ENCODE measurements around the gene TRAPPC5.
"Not testable (repeated sequence)": the region's sequence is repeated elsewhere in the genome, so short reads cannot be mapped to it uniquely, and the experiment has no call there.

The TRAPPC5 gene

DNA sequence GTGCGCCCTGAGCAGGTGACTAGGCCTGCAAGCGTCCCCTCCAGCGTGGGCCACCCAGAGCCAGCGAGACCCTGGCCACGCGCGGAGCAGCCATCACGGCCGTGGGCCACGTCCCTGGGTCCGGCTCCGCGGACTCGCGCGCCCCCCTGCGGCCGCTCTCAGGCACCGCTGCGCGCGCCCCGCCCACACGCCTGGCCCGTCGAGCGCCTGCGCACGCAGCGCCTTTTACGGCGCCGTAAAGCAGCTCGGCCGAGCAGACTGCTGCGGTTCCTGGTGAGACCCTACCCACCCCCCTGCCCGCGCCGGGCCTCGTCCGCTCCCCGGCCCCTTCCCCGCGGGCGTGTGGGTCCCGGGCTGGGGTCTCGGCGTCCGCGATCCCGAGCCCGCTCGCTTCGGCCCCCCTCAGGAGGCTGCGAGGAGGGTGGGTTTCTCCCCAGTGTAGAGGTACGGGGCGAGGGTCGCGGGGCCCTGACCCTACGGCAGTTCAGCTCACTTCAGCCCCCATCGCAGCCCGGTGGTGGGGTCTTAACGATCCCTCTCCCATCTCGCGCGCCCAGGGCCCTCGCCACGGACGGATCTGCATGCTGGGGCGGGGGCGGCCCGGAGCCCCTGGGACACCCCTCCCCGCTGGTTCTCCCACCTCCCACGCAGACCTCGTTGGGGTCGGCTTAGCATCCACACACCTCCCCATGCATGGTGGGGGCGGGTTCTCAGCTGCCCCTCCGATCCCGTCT lies at the start of gene TRAPPC5:
Gene TRAPPC5 (plus strand): TSS at position 228 of the 734 bp plus-strand sequence. CDS start 1,421 bp downstream, outside the sequence.
- DNase-seq (ENCODE audit: low spot score), result peak; percentile 95

DNA sequence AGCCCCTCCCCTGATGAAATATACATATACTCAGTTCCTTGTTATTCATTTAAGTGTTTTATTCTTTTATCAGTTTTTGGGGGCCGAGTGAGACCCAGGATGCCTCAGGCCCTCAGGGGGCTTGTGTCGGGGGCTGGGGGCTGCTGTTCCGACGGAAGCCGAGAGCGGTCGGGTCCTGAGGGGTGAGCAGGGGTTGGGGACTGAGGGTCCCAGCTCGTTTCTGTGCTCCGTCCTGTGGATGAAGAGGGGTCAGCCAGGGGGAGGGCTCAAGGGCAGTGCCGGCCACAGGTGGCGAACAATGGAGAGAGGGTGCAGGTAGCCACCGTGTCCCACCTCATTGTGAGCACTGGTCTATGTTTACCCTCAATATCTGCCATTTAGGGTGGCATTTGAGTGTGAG lies 49.1 kb upstream of the TRAPPC5 start:
- DNase-seq (ENCODE audit: low spot score), result no peak

DNA sequence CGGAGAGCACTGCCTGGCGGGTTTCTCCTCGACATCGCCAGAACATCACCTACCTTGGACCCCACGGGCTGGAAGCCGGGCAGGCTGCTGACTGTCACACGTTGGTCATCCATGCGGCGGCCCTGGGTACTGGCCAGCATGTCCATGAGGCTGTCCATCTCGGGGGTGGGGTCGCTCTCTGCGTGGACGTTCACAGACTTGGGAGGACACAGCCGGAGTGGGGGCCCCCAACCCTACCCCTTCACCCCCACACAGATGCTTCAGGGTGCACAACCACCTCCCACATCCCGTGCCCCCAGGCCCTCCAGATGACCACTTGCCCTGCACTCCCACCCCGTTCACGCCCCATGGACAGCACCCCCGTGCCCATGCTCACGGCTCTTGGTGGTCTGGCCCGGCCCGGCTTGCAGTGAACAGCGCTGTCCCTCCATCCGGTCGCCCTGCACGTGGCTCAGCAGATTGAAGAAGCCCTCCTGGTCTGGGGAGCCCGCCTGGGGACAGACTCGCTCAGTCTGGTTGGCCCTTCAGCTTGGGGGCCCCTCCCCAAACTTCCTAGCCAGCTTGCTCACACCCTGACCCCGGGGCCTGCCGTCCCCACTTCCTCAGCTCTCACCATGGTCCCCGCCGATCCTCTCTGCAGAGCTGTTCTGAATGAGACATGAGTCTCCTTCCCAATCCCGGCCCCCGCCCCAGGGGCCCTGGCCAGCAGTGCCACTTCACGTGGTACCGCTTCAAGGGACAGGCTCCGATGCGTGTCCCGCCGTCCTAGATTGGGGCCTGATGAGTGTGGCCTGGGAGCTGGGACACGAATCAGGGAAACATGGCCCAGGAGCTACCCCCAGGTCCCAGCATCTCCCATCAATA lies 48.1 kb upstream of the TRAPPC5 start:
- DNase-seq (ENCODE audit: low spot score), result no peak

GRCh38 chr19:7633698-7634097 lies 46.9 kb upstream of the TRAPPC5 start, which contains the start of gene PCP2:
Gene PCP2, minus strand, starts transcription at chr19:7633719. Its CDS starts 262 bp downstream, at chr19:7633457.
- DNase-seq (ENCODE audit: low spot score), result no peak

DNA sequence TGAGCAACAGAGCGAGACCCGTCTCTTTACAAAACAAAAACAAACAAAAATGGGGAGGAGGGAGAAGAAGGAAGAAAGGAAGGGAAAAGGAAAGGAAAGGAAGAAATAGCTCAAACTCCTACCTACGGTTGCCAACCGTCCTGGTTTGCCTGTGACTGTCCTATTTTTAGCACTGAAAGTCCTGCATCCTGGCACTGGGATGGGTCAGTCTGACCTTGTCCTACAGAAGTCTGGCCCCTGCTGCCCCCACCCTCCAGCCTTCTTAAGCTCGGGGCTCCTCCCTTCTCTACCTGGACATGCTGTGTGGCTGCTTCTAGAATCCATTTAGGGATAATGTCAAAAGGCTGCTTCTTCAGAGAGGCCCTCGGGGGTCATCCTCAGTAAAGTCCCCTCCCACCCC lies 45.0 kb upstream of the TRAPPC5 start:
- DNase-seq (ENCODE audit: low spot score), result no peak

DNA sequence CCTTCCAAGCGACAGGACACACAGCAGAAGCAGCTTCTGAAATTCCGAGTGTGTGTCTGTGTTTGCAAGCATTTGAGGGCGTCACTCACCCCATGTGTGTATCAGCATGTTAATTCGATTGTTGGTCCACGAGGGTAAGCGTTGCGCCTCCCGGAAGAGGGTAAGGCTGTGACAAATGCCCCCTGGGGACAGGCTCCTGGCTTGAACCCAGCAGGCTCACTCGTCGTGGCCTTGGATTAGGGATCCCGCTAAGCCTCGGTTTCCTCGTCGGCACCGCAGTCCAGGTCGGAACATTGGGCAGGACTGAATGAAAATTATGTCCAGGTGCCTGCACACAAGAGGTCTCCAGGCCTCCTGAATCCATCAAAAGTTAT lies 44.3 kb upstream of the TRAPPC5 start:
- DNase-seq (ENCODE audit: low spot score), result no peak

GRCh38 chr19:7636691-7637373 lies 43.8 kb upstream of the TRAPPC5 start, which contains the start of gene STXBP2:
Gene STXBP2, plus strand, starts transcription at chr19:7637110. Its CDS starts 40 bp downstream, at chr19:7637150.
- peak; percentile 33 for DNase-seq (ENCODE audit: low spot score)

- no peak for DNase-seq (ENCODE audit: low spot score)
These were observed 43.0 kb upstream of the TRAPPC5 start for GRCh38 chr19:7637374-7638256.

DNA sequence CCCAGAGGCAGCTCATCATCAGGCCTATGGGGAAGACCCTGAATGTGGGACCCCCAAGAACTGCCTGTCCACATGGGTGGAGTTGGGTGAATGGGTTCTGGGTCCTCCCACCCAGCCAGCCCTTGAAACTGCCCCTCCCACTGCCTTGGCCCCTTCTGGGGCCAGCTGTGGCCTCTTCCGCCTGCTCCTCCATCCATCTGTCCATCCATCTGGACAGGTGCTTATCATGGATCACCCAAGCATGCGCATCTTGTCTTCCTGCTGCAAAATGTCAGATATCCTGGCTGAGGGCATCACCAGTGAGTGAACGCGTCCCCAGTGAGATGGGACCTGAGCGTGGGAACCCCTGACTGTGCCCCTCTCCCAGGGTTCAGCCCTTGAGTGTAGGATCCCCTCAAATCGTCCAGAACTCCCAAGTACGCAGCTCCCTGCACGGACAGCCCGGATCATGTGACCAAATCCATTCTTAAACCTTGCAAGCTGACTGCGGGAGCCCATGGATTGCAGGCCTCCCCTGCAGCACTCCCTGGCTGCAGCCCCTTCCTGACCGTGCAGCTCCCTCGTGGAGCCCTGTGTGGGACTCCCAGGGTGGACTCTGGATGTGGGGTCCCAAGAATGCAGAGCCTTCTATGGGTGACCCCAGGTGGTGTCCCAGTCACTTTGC lies 41.7 kb upstream of the TRAPPC5 start:
- no peak for DNase-seq (ENCODE audit: low spot score)

DNA sequence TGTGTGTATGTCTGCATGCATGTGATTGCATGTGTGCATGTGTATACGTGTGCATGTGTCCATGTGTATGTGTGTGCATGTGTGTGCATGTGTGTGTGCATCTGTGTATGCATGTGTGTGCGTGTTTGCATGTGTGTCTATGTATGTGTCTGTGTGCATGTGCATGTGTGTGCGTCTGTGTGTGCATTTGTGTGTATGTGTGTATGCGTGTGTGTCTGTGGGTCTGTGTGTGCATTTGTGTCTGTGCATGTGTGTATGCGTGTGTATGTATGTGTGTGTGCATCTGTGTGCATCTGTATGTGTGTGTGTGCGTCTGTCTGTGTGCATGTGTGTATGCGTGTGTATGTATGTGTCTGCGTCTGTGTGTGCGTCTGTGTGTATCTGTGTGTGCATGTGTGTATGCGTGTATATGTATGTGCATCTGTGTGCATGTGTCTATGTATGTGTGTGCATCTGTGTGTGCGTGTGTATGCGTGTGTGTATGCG lies 40.7 kb upstream of the TRAPPC5 start:
- no peak for DNase-seq (ENCODE audit: low spot score)

- DNase-seq (ENCODE audit: low spot score), result no peak
These were observed 39.8 kb upstream of the TRAPPC5 start for GRCh38 chr19:7640803-7641202.

DNA sequence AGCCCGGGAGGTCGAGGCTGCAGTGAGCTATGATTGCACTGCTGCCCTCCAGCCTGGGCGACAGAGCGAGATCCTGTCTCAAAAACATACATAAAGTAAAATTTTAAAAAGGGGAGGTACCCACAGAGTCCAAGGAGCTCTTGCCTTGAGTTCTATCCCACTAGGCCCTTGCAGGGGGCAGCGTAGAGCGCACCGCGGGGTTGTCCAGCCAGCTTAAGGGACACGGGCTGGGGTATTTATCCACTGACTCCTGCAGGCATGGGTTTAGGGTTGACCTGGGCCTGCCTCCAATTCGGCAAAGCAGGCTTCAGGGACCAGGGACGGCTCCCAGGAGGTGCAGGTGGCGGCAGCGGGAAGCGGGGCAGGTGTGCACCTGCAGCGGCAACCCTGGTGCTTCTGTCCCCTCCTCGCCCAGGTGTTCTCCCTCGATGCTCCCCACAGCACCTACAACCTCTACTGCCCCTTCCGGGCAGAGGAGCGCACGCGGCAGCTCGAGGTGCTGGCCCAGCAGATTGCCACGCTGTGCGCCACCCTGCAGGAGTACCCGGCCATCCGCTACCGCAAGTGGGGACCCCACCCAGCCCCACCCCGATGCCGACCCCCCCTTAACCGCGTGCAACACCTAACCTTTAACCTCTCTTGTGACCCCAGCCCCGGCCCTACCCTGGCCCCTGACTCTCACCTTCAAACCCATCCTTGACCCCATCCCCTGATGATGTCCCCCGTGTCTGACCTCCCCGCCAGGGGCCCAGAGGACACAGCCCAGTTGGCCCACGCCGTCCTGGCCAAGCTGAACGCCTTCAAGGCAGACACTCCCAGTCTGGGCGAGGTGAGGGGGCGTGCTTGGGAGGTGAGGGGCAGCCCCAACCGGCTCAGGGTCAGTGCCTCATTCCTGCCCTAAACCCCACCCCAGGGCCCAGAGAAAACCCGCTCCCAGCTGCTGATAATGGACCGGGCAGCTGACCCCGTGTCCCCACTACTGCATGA lies 39.0 kb upstream of the TRAPPC5 start:
- no peak for DNase-seq (ENCODE audit: low spot score)

DNA sequence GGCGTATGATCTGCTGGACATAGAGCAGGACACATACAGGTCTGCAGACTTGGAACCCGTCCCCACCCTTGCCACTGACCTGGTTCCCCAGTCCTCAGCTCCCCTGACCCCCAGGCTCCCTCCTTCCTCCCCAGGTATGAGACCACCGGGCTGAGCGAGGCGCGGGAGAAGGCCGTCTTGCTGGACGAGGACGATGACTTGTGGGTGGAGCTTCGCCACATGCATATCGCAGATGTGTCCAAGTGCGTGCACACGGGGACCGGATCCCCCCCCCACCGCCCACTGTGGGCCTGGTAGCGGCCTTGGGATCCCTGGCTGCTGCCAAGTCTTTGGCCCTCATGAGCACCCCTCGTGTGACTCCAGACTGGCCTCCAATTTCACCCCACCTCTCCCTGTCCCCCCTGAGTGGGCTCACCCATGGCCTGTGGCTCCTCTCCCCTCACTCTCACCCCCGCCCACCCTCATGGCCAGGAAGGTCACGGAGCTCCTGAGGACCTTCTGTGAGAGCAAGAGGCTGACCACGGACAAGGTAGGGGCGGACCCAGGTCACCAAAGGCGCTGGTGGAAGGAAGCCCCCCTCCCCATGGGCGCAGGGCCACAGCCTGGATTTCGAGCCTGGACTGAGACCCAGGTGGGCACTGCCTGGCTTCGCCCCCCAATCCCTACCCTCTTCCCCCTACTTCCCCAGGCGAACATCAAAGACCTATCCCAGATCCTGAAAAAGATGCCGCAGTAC lies 38.2 kb upstream of the TRAPPC5 start:
- no peak for DNase-seq (ENCODE audit: low spot score)

DNA sequence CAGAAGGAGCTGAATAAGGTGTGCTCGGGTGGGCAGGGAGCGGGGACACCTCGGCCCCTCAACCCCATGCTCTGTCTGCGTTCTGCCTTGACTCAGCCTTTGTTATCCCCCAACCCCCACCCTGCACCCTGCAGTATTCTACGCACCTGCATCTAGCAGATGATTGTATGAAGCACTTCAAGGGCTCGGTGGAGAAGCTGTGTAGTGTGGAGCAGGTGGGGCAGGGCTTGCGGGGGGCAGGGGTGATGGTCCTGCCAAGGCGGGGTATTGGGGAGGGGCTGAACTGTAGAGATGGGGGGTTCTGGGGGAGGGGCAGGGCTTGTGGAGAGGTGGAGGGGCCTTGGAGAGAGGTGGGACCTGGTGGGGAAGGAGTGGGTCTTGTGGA lies 37.6 kb upstream of the TRAPPC5 start:
- DNase-seq (ENCODE audit: low spot score), result no peak

- not testable (repeated sequence) for DNase-seq (ENCODE audit: low spot score)
These were observed 36.7 kb upstream of the TRAPPC5 start for GRCh38 chr19:7643629-7644549.

DNA sequence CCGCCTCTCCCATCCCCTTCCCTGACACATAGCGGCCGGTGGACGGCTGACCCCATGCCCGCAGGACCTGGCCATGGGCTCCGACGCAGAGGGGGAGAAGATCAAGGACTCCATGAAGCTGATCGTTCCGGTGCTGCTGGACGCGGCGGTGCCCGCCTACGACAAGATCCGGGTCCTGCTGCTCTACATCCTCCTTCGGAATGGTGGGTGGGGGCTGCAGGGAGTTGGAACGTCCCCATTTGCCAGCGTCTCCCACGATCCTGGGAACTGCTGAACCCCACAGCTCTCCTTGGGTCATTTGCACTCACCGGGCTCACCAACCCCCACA lies 36.1 kb upstream of the TRAPPC5 start:
- DNase-seq (ENCODE audit: low spot score), result no peak

GRCh38 chr19:7645163-7645562 lies 35.5 kb upstream of the TRAPPC5 start:
- DNase-seq (ENCODE audit: low spot score), result no peak

Data from AG08395 (cell line).